Measurements from ENCODE around the gene VWA8. TPM values are rescaled to one million over a fixed set of nuclear protein-coding genes. Genes with fewer than 3 reads are reported as not detected.

VWA8 gene
- total RNA-seq, 1 experiment from 2014 or later: 22.6 TPM

DNA sequence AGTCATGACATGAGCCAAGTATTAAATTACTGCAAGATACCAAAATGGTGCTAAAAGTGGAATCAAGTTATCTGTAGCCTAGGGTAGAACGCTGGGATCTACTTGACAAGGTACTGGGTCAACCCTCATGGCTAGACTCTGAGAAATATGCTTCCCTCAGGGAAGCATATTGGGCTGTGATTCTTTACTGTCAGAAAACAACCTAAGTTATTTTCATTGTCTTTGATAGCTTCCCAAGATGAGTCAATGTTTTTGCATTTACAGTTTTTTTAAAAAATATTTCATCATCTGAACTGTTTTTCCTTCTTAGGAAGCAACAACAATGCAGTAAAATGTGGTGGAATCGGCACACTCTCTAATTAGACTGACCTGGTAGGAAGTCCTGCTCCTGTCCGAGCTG is 285.6 kb downstream of the VWA8 start:
- ATAC-seq (no peak), DNase-seq (ENCODE audit: low read depth, low spot score) (no peak)
- H2AFZ ChIP-seq (ENCODE audit: low read depth, low read length, poor library complexity, severe bottlenecking): no peak overlapping the region
- no peaks in the 10 kb centered on the region for H3K9me3 ChIP-seq (ENCODE audit: control insufficient read depth in 1 of 2, insufficient read depth in 1 of 2, low read depth in 1 of 2, low read length in 2 of 2)
- H3K79me2 ChIP-seq (ENCODE audit: insufficient read depth, low read length): no peaks in the 10 kb centered on the region
- H3K36me3 ChIP-seq (ENCODE audit: control insufficient read depth in 1 of 2, insufficient read depth in 2 of 2, low read length in 2 of 2): no peaks in the 10 kb centered on the region; a peak in 1 of 4 replicates
- BruUV-seq (replicated peaks): no TSS peak
- H4K20me1 ChIP-seq (ENCODE audit: insufficient read depth): no peaks in the 10 kb centered on the region
- no peaks in the 10 kb centered on the region for H3K9me2 ChIP-seq (ENCODE audit: insufficient read depth)
- TF ChIP-seq CBX3 (IDR thresholded peaks at IDR 0.05; ENCODE audit: low read depth) (no peak), ZFX (IDR thresholded peaks at IDR 0.05) (no peak), REST (IDR thresholded peaks at IDR 0.05; ENCODE audit: low read depth) (no peak), POLR2A (IDR thresholded peaks at IDR 0.05; ENCODE audit: borderline replicate concordance, extremely low read depth, insufficient read depth, insufficient read length) (no peak), ATF3 (IDR thresholded peaks at IDR 0.05) (no peak), POLR2AphosphoS5 (IDR thresholded peaks at IDR 0.05; ENCODE audit: low read depth, low read length) (no peak), MAX (IDR thresholded peaks at IDR 0.05) (no peak), SP1 (IDR thresholded peaks at IDR 0.05; ENCODE audit: low read depth) (no peak), ZNF274 (IDR thresholded peaks at IDR 0.05; ENCODE audit: low read depth, low read length) (no peak), YY1 (IDR thresholded peaks at IDR 0.05; ENCODE audit: extremely low read depth, insufficient replicate concordance, low read depth, low read length) (no peak), ELF1 (IDR thresholded peaks at IDR 0.05; ENCODE audit: borderline replicate concordance, low read depth) (no peak), EZH2phosphoT487 (IDR thresholded peaks at IDR 0.05; ENCODE audit: borderline replicate concordance) (no peak), JUND (IDR thresholded peaks at IDR 0.05) (no peak), SIN3A (IDR thresholded peaks at IDR 0.05; ENCODE audit: low read depth) (no peak)
- TF ChIP-seq, protein P1, sequence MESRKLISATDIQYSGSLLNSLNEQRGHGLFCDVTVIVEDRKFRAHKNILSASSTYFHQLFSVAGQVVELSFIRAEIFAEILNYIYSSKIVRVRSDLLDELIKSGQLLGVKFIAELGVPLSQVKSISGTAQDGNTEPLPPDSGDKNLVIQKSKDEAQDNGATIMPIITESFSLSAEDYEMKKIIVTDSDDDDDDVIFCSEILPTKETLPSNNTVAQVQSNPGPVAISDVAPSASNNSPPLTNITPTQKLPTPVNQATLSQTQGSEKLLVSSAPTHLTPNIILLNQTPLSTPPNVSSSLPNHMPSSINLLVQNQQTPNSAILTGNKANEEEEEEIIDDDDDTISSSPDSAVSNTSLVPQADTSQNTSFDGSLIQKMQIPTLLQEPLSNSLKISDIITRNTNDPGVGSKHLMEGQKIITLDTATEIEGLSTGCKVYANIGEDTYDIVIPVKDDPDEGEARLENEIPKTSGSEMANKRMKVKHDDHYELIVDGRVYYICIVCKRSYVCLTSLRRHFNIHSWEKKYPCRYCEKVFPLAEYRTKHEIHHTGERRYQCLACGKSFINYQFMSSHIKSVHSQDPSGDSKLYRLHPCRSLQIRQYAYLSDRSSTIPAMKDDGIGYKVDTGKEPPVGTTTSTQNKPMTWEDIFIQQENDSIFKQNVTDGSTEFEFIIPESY (IDR thresholded peaks at IDR 0.05; ENCODE audit: extremely low read depth, insufficient replicate concordance, low read length): no peak
- TF ChIP-seq, protein P2, sequence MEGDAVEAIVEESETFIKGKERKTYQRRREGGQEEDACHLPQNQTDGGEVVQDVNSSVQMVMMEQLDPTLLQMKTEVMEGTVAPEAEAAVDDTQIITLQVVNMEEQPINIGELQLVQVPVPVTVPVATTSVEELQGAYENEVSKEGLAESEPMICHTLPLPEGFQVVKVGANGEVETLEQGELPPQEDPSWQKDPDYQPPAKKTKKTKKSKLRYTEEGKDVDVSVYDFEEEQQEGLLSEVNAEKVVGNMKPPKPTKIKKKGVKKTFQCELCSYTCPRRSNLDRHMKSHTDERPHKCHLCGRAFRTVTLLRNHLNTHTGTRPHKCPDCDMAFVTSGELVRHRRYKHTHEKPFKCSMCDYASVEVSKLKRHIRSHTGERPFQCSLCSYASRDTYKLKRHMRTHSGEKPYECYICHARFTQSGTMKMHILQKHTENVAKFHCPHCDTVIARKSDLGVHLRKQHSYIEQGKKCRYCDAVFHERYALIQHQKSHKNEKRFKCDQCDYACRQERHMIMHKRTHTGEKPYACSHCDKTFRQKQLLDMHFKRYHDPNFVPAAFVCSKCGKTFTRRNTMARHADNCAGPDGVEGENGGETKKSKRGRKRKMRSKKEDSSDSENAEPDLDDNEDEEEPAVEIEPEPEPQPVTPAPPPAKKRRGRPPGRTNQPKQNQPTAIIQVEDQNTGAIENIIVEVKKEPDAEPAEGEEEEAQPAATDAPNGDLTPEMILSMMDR (IDR thresholded peaks at IDR 0.05 in 2 of 3, conservative IDR thresholded peaks at IDR 0.05 in 1 of 3; ENCODE audit: borderline replicate concordance in 1 of 3, insufficient read depth in 1 of 3, low read depth in 2 of 3, low read length in 2 of 3): no peak
- RAD21 ChIA-PET (ENCODE audit: low non-redundant PET in 1 of 2, low total read pairs in 2 of 2, uncharacterized antibody in 2 of 2, unreplicated experiment in 2 of 2): no interaction called here
- H3K4me2 ChIP-seq (ENCODE audit: low read length): no peak overlapping the region
- H3K9ac ChIP-seq (ENCODE audit: low read length): no peak overlapping the region
- CTCF ChIA-PET: no interaction called here
- POLR2A ChIA-PET: no interaction called here
- H3K27me3 ChIP-seq (ENCODE audit: insufficient read depth, low read length): no peaks in the 10 kb centered on the region
- no peak overlapping the region for H3K4me3 ChIP-seq (replicated peaks in 1 of 2; ENCODE audit: low read depth in 1 of 2, low read length in 2 of 2)
- intact Hi-C loops (cut with micrococcal nuclease): no loop called here
- H3K27ac ChIP-seq (ENCODE audit: low read depth, low read length): no peak overlapping the region
- no peaks in the 10 kb centered on the region for H3K4me1 ChIP-seq (ENCODE audit: control insufficient read depth in 1 of 2, insufficient read depth in 2 of 2, low read length in 2 of 2)

Data from HCT116 (cell line).